Measurements from ENCODE around the gene RIPOR3. TPM values are rescaled to one million over a fixed set of nuclear protein-coding genes. Genes with fewer than 3 reads are reported as not detected.
A peak's percentile ranks its signal among the peaks of the same experiment; 100 is the strongest.

RIPOR3 gene
- total and polyA plus RNA-seq, 4 donors: 5.6 to 90.3 (median 16.3) TPM

- TF ChIP-seq ZBTB33 (IDR thresholded peaks at IDR 0.05) (no peak), RXRA (IDR thresholded peaks at IDR 0.05) (no peak), MAX (IDR thresholded peaks at IDR 0.05) (no peak), FOXA2 (IDR thresholded peaks at IDR 0.05) (no peak), RAD21 (IDR thresholded peaks at IDR 0.05) (no peak), TAF1 (conservative IDR thresholded peaks at IDR 0.05) (no peak), JUND (IDR thresholded peaks at IDR 0.05) (no peak)
These were observed 54.5 kb downstream of the RIPOR3 start (continued) for GRCh38 chr20:50636601-50637540.

GRCh38 chr20:50635676-50636600 is 55.4 kb downstream of the RIPOR3 start:
- peak overlapping the region in 1 of 2 donors; percentile 7 for H3K27ac ChIP-seq (ENCODE audit: low read depth in 1 of 2, low read length in 2 of 2)
- H3K9ac ChIP-seq (ENCODE audit: low read depth in 1 of 2, low read length in 2 of 2): no peak overlapping the region
- peak; percentile 88 for TF ChIP-seq CTCF (IDR thresholded peaks at IDR 0.05; ENCODE audit: low read depth, low read length, missing input control)
- no peak for TF ChIP-seq ZBTB33 (IDR thresholded peaks at IDR 0.05)
- no peak for TF ChIP-seq ATF3 (IDR thresholded peaks at IDR 0.05)
- TF ChIP-seq RAD21 (IDR thresholded peaks at IDR 0.05): peak; percentile 79 to 80
- no peaks in the 10 kb centered on the region for H3K36me3 ChIP-seq (ENCODE audit: control insufficient read depth in 4 of 4, insufficient read depth in 3 of 4, low read depth in 1 of 4, low read length in 3 of 4)
- 21% methylated on average over 21 of the region's 21 CpGs for WGBS
- no peaks in the 10 kb centered on the region for H3K9me3 ChIP-seq (ENCODE audit: control insufficient read depth in 4 of 4, low read length in 3 of 4)
- H3K27me3 ChIP-seq (ENCODE audit: control insufficient read depth in 4 of 4, insufficient read depth in 4 of 4, low read length in 3 of 4): no peaks in the 10 kb centered on the region
- peaks cover 0 to 14% (median 6%) of the 10 kb centered on the region in 4 donors for H3K4me1 ChIP-seq (ENCODE audit: control insufficient read depth in 4 of 4, insufficient read depth in 4 of 4, low read length in 3 of 4)
- H3K4me3 ChIP-seq (ENCODE audit: low read depth in 1 of 3, low read length in 3 of 3): peak overlapping the region in 2 of 3 donors; percentile 30 to 42
- peak; percentile 90 for DNase-seq (ENCODE audit: low spot score)

All from liver (tissue), 9 donors.